ENCODE results near the gene EXOC1L. TPM values are rescaled to one million over a fixed set of nuclear protein-coding genes. Genes with fewer than 3 reads are reported as not detected.

Gene EXOC1L
- total RNA-seq, 1 donor from 2014 or later: not detected

GRCh38 chr4:55884093-55884850, 64.7 kb downstream of the EXOC1L start:
- no peak for DNase-seq (ENCODE audit: low spot score)

- no peak for DNase-seq (ENCODE audit: low spot score)
These were observed 65.2 kb downstream of the EXOC1L start for GRCh38 chr4:55884851-55885219.

Other genes with a start within 250 kb of the EXOC1L start
- not detected for gene PDCL2, start 227.5 kb upstream of the EXOC1L start, total RNA-seq
- gene NMU, start 183.5 kb upstream of the EXOC1L start, total RNA-seq: not detected
- 53.3 TPM for gene EXOC1, start 33.9 kb downstream of the EXOC1L start, total RNA-seq
- gene CEP135, start 129.2 kb downstream of the EXOC1L start, total RNA-seq: 10.3 TPM